ENCODE results near the gene ADGRD1.

GRCh38 chr12:131040491-131040890 is 86.8 kb downstream of the ADGRD1 start:
- TF ChIP-seq, protein P1, sequence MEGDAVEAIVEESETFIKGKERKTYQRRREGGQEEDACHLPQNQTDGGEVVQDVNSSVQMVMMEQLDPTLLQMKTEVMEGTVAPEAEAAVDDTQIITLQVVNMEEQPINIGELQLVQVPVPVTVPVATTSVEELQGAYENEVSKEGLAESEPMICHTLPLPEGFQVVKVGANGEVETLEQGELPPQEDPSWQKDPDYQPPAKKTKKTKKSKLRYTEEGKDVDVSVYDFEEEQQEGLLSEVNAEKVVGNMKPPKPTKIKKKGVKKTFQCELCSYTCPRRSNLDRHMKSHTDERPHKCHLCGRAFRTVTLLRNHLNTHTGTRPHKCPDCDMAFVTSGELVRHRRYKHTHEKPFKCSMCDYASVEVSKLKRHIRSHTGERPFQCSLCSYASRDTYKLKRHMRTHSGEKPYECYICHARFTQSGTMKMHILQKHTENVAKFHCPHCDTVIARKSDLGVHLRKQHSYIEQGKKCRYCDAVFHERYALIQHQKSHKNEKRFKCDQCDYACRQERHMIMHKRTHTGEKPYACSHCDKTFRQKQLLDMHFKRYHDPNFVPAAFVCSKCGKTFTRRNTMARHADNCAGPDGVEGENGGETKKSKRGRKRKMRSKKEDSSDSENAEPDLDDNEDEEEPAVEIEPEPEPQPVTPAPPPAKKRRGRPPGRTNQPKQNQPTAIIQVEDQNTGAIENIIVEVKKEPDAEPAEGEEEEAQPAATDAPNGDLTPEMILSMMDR (IDR thresholded peaks at IDR 0.05; ENCODE audit: low read length) = no peak
- no peak for TF ChIP-seq EZH2 (IDR thresholded peaks at IDR 0.05; ENCODE audit: borderline replicate concordance, low read length)

Data from OCI-LY1 (cell line).